Activated CD8-positive, alpha-beta memory T cell treated with anti-CD3 and anti-CD28 coated beads, Interleukin-2, amount 50 U/mL, for 4 hours (primary cell): ENCODE data around the gene OVCH1.
"Not testable (repeated sequence)": the region's sequence is repeated elsewhere in the genome, so short reads cannot be mapped to it uniquely, and the experiment has no call there.

Experiments used
- DNase-seq: peaks from one replicate; pipeline ENCODE4 v3.0.0-alpha.2; 2020

Gene OVCH1

DNA sequence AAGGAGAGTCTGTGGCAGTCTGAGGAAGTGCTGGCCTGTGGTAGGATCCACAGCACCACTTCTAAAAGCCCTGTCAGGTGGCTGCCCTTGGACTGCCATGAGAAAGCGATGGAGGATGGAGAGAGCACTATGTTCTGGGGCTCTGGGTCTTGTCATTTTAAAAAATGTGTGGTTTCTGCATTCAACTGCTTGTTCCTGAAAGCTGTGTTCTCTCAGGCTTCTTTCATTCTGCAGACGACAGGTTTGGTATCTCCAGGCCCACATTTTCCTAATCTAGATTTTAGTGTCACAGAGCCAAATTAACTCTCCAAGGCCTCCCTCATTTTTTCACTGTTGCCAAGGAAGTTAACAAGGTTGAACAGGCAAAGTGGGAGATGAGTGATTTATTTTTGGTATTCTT, 10.5 kb downstream of the OVCH1 start:
- no peak for DNase-seq

DNA sequence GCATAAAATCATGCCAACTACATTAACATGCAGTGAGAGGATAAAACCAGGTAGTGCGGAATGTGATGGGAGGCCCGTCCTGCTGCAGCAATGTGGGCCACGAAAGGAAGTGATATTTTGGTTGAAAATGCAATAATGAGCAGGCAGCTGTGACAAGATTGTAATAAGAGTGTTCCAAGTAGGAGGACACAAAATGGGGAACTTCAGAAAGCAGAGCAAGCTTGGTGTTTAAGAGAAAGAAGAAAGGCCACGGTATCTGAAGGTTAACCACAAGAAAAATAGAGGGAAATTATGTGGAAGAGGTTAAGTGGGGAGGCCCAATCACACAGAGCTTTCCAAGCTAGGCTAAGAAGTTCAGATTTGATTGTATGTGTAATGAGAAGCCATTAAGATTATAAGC, 34.3 kb downstream of the OVCH1 start:
- no peak for DNase-seq

DNA sequence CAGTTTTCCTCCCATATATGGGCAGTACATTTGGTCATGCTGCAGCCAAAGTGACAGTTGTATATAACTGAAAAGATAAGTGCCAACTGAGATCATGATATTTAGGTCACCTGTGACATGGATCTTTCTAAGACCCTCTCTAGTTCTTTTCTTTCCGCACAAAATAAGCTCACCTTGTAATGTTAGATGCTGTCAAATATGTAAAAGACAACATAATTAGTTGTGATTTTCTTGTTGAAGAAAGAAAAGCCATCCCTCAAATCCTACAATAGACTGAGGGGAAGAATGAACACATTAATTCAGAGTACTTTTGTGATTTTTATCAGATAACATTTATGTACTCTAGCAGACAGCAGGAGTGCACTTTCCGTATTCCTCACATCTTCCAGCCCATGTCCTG, 37.4 kb downstream of the OVCH1 start:
- no peak for DNase-seq

DNA sequence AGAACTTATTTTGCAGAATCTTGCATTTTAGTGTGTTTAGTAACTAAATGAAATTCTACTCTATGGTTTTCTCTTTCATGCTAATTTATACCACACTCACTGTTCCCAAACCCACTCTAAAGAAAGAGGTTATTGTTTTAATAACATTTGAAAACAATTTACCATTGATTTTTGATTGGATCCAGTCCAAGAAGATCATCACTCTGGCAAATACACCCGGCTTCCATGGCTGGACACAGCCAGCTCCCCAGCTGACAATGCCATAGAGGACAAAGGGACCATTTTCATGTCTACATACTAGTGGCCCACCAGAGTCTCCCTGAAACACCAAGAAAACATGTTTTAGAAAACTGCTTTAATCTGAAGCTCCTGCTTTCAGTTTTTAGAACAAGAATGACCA, 42.4 kb downstream of the OVCH1 start:
- no peak for DNase-seq

DNA sequence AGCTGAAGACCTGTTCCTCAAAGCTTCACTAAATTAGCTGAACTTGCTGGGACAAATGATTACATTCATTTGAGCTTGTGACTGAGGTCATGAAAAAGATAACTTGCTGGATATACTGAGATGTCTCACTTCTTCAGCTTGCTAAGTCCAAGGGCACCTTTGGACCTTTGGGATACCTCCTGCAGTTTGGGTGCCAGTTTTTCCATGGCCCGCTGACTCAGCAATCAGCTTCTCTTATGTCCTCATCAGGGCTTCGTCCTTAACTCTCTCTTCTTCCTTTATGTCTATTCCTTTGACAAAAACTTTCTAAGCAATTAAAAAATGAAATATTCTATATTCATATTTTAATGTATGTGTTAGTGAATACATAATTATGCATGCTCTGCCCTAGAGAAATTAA, 45.6 kb downstream of the OVCH1 start:
- DNase-seq: no peak

DNA sequence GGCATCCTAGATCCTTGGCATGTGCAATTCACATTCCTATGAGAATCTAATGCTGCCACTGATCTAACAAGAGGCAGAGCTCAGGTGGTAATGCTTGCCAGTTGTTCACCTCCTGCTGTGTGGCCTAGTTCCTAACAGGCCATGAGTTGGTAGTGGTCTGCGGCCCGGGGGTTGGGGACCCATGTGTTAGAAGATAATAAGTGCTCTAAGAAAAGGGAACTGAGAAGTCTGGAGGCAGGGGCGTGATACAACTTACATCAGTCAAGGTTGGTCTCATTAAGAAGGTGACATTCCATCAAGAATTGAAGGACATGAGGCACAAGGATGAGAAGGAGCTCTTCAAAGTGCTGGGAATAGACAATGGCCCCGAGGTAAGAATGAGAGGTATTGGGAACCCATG, 49.3 kb downstream of the OVCH1 start:
- DNase-seq: no peak

DNA sequence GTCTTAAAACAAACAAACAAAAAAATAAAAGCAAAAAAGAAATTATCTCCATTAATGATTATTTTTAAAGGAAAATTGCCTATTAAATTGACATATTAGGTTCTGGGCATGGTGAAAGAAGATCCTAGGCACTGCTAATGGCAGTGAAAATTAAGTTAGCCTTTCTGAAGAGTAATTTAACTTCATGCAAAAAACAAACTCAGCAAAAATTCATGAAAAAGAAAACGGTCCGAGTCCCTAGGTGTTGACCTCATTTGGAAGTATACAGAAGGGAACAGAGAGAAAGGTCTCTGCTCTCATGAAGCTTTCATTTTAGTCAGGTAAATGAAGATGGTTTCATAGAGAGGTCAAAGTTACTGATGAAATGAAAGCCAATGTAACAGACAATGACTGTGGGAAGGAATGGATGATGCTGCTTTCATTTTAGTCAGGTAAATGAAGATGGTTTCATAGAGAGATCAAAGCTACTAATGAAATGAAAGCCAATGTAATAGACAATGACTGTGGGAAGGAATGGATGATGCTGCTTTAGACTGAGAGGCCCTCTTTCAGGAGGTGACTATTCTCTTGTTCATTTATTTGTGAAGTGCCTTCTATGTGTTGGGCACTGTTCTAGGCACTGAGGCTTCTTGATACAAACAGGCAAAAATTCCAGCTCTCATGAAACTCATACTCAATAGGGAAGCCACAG, 50.1 kb downstream of the OVCH1 start:
- DNase-seq: no peak

DNA sequence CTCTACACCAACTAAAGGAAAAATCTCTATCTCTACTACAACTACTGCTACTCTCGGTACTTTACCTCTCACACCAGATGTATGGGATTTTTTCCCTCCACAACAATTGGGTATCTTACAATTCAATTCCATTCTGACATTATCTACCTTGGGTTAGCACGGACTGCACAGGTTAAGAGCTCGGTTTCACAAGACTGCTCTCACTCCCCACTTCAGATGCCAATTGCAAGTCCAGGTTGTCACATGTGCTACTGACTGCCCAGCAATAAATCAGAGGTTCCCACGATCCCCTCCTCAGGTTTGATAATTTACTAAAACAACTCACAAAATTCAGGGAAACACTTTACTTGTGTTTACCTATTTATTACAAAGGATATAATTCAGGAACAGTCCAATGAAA, 58.0 kb downstream of the OVCH1 start:
- DNase-seq: no peak

DNA sequence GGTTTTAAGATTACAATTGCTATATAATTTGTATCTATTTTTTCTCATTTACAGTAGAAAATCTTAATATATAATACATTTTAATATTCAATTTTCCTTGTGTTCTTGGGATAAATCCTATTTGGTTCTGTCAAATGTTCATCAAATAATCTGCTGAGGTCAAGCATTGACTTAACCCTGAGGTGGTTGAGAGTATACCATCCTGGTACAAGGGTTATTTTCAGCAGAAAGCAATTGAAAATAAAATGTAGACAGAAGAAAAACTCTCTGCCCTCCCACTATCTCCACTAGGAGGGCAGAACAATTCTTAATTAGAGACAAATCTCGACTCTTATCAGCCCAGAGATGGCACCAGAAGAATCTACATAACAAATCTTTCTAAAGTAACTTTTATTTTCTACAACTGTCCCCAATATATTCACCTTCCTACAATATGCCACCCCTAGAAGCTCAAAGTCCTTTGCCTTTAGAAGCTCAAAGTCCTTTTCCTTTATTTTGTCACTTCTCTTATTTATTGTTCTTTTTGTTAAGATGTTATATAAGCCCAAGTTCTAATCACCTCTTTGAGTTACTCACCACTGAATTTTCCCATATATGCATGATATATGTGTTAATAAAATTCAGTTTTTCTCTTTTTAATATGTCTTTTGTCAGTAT, 58.6 kb downstream of the OVCH1 start:
- no peak for DNase-seq

DNA sequence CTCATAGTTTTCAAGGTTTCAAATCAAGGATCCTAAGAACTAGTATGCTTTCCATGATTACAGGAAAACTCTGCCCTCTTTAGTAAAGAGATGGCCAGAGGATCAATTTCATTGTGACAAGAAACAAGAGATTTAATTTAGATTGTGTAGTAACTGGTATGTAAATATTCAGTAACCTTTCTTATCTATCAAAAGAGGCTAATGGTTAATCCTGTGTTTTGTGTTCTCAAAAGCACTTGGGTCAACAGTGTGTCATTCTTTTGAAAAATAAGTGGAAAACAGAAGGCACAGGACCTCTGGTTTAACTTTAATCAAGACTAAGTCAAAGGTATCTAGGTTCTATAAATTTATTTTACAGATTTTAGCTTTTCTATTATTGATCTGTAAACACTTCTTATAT, 59.9 kb downstream of the OVCH1 start:
- DNase-seq: no peak

DNA sequence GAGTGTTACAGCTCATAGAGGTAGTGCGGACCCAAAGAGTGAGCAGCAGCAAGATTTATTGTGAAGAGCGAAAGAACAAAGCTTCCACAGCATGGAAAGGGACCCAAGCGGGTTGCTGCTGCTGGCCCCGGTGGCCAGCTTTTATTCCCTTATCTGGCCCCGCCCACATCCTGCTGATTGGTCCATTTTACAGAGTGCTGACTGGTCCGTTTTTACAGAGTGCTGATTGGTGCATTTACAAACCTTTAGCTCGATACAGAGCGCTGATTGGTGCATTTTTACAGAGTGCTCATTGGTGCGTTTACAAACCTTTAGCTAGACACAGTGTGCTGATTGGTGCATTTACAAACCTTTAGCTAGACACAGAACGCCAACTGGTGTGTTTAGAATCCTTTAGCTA, 60.7 kb downstream of the OVCH1 start:
- DNase-seq: not testable (repeated sequence)

DNA sequence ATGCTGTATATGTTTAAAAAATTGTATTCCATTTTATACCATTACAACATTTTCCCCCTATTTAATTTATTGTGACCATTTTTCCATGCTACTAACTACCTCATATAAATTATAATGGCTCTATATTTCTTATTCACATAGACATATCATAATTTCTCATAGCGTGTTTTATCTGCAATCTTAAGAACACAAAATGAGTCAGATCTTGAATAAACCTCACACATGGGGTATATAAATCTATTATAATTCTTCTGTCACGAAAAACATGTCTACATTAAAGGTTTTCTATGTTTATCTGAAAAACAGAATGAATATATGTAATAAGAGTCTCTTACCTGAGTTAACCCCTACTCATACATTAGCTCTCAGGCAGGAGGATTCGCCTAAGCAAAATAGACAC, 66.0 kb downstream of the OVCH1 start:
- no peak for DNase-seq

DNA sequence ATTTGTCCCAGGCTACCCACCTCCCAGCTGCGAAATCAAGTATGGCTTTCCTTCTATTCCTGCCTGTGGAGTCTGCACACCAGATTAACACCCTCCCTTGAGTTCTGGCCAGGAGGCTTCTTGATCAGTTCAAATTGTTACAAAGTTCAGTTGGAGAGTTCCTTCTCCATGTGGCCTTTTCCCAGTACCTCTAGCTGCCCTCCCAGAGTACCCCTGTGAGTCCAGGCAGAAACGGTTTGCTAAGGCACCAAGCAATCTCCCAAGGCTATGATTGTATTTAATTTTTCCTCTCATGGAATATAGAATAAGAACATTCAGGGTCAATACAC, 66.8 kb downstream of the OVCH1 start:
- no peak for DNase-seq

DNA sequence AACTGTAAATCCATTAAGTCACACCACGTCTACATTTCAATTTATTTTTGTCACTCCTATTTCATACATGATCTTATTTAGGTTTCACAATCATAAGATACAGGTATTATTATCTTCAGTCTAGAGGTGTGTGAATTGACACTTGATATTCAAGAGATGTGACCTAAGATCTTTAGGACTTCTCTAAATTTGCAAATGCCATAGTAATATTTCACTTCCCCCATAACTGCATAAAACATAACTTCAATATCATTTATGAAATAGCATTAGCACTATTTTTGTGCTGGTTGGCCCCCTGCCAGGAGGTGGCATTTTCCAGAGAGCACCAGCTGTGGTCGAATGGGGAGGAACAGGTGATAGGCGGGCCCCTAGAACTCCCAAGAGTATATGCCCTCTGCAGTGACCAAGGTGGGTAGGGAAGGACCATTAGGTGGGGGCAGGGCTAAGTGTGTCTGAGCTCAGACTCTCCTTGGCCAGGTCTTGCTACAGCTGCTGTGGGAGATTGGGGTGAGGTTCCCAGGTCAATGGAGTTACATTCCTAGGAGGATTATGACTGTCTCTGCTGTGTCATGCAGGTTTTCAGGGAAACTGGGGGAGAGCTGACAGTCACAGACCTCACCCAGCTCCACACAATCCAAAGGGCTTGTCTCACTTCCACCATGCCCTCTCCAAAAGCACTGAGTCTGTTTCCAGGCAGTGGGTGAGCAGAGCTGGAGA, 67.3 kb downstream of the OVCH1 start:
- no peak for DNase-seq

DNA sequence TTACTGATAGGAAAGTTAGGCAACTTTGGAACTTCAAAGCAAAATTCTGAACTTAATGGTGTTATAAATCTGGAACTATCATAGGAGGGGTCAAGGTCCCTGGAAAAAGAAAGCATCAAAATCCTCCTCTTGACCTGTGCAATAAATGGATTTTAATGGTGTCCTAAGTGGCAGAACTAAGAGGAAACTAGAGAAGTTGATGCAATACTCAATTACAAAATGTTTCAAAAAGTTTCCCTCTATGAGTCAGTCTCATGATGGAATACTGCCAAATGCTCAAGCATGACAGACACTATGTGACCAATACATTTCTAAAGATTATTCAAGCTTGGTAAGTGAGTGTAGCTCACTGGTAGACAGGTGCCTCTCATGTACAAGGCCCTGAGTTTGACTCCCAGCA, 68.9 kb downstream of the OVCH1 start:
- DNase-seq: no peak

DNA sequence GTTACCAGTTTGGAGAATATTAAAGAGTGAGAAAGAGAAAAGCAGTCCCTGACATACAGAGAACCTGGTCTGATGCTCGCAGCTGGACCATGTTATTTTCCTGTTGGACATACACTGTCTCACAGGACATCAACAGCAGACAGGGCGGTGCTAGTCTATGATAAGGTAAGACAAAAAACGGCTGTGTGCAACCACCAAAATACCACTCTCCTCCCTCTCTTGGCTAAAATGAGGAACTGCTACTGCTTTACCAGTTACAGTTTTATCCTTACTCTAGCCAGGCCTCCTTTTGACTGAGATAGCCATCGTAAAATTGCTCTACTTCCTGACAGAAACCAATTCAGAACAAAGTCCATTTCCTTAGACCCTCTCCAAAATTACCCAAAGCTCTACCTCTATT, 69.5 kb downstream of the OVCH1 start:
- DNase-seq: no peak

DNA sequence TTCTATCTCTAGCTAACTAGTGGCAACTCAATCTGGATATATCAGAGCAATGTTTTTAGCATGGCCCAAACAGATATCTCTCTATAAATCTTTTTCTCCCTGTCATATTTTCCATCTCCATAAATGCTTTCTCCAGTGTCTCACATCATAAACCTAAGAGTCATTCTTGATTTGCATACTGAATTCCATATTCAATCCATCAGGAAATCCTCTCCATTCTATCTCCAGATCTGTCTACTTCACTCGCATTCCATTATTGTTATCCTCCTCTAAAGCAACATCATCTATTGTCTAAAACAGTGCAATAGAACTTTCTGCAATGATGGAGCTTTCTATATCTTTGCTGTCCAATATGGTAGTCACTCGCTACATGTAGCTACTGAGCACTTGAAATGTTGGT, 71.0 kb downstream of the OVCH1 start:
- no peak for DNase-seq

DNA sequence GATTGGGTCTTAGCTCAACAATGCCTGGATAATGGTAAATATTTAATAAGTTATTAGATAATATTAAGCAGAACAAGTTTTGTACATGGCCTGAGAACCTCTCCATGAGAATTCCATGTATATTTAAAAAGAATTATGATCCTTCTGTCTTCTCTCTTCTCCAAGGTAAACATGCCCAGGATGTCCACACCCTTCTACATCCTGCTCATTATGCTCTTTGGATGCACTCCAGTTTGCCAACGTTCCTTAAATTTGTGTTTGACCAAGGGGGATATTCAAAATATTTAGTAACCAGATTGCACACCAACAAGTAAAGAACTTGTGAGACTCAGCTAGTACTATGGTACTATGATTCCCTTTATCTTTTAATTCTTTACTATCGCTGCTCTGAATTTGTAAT, 71.8 kb downstream of the OVCH1 start:
- no peak for DNase-seq

DNA sequence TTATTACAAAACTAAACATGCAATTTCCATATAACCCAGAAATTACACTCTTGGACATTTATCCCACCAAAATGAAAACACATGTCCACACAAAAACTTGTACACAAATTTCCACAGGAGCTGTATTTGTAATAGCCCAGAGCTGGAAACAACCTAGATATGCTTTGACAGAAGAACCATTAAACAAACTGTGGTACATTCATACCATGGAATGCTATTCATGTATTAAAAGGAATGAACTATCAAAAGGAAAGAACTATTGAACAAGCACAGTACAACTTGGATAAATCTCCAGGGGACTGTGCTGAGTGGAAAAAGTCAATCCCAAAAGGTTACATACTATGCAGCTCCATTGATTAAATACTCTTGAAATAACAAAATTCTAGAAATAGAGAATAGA, 80.7 kb downstream of the OVCH1 start:
- DNase-seq: no peak

DNA sequence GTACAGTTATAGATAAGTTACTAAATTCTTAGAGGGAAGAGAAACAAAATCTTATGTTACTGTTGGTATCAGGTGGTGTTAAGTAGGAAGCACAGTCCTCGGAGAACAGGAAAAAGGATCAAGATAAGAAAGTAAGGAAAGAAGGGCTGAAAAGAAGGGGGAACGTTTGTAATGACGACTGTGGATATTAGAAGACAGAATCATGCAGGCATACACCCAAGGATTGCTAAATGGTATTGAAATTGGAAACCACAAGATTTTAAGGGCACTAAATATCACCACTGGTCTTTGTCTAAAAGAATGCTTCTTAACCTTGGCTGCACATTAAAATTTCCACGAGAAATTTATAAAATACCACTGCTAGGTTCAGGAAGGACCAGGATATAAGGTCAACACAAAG, 82.4 kb downstream of the OVCH1 start:
- no peak for DNase-seq

DNA sequence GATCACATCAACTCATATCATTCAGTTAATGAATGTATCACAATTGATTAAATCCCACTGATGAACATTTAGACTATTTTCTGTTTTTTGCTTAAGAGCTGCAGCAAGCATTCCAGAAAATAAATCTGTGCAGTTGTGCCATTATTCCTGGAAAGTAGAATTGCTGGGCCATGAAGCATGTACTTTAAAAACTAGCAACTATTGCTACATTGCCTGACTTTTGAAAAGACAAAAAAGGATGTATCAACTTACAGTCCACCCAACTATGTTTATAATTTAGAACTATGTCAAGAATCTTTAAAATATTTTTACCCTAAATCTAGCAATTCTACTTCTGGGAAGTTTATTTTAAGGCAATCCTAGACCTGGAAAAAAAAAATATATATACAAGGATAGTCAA, 83.1 kb downstream of the OVCH1 start:
- DNase-seq: no peak

DNA sequence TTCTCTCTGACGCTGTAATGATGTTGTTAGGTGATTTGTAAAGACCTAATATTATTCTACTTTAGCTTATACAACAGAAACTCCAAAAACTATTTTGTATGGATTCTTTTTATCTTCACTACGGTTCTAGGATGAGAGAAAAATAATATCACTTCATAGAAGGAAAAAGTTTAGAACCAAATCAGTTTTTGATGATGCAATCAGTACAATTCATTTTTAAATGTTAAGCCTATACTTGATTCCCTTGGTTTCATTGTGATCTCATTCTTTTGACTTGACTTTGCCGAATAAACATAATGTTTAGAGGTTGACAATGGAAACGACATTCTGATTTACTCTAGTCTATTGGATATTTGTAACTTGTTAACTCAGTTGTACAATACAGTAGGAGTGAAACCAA, 91.9 kb downstream of the OVCH1 start:
- no peak for DNase-seq

DNA sequence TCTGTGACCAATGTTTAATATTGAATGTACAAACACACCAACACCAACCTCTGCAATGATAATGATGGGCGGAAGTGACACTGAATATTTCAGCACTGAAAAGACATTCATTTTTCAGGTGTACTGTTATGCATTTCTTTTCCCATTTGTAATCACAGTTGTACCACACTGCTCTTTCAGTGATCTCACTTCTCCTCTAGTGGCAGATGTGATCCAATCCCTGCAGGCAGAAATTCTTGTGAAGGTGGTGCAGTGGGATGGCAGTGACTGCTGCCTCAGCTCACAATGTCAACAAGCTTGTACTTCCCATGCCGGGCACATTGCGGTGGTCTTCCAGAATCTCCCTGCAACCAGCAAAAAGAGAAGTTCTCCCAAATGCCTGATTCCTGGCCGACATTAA, 93.5 kb downstream of the OVCH1 start:
- no peak for DNase-seq

DNA sequence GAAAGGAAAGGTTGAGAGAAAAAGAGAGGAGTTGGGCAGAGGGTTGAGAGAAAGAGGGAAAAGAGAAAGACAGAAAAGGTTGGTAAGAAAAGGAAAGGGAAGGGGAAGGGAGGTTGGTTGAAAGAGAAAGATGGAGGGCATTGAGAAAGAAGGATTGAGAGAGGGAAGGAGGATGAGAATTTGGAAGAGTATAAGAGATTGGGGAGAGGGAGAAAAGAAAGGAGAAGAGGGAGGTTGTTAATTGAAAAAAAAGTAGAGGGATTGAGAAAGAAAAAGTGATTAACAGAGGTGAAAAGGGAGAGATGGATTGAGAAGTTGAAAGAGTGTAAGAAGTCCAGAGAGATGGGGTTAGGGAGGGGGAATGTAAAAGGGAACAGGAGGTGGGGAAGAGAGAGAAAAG, 95.0 kb downstream of the OVCH1 start:
- no peak for DNase-seq

DNA sequence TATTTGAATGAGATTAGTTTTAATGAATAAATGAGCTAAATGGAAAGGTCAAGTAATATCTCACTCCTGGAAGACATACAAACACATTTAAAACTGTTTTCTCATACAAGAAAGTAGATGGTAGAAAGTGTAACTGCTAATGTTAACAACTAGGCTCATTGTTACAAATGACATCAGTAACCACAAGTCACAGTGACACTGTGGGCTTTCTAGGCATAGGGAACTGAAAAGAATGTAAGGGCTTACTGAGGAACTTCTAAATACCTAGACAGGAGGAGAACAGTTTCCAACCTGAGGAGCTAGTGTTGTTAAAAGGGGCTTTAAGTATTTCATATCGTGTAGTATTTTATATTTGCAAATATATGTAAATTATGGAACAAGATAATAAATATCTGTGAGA, 99.0 kb downstream of the OVCH1 start:
- no peak for DNase-seq
